ENCODE measurements around the gene EPHA7. TPM values are rescaled to one million over a fixed set of nuclear protein-coding genes. Genes with fewer than 3 reads are reported as not detected.

EPHA7 gene
- polyA plus RNA-seq, 1 of the 3 experiments (the other 2 are of a cell fraction), result under 0.01 TPM

DNA sequence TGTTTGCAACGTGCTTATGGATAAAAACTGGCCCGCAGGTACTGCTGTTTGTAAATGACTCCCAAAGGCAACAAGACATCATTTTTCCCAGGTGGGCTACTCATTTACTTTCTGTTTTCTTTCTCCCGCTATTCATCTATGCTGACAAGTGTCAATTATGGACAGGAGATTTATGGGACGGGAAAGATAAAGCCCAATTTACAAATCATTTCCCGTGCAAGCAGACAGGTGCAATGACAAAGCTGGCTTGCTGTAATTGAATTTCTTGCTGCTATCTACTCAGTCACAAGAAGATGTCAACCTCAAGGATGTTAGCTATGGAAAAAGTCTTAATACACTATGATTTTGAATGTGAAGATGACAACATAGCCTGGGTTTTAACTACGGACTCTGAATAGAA lies 125.5 kb downstream of the EPHA7 start:
- CTCF ChIA-PET, result interaction anchor here (0.8 kb wide), 1 partner anchor 364 kb away, joined by 3 read pairs; no protein-coding TSS in a partner anchor
- Histone ChIP-seq H3K9ac (no peak overlapping the region), H3K27ac (ENCODE audit: low read depth in 2 of 2, low read length in 1 of 2) (no peak overlapping the region), H3K4me3 (ENCODE audit: low read depth in 2 of 2, low read length in 1 of 2) (no peak overlapping the region), H3K4me1 (ENCODE audit: control insufficient read depth in 1 of 2, insufficient read depth in 2 of 2, low read depth in 1 of 2, low read length in 1 of 2) (no peaks in the 10 kb centered on the region), H3K79me2 (ENCODE audit: insufficient read depth) (no peaks in the 10 kb centered on the region), H3F3A (replicated peaks; ENCODE audit: insufficient read depth) (no peaks in the 10 kb centered on the region), H3K9me2 (no peaks in the 10 kb centered on the region), H3K36me3 (replicated peaks in 1 of 2; ENCODE audit: control insufficient read depth in 1 of 2, insufficient read depth in 2 of 2, low read length in 1 of 2) (no peaks in the 10 kb centered on the region), H3K4me2 (no peak overlapping the region), H3K9me3 (no peaks in the 10 kb centered on the region), H4K20me1 (ENCODE audit: insufficient read depth) (no peaks in the 10 kb centered on the region), H2AFZ (ENCODE audit: low read depth) (0 out of 2 replicates have a peak overlapping the region, but pooled peaks have one; percentile 11), H3K27me3 (ENCODE audit: insufficient read depth) (no peaks in the 10 kb centered on the region)
- 11% methylated on average over 6 of the region's 6 CpGs for WGBS (ENCODE audit: low lambda C conversion rate)
- DNase-seq, result no peak
- POLR2A ChIA-PET, result no interaction called here
- TF ChIP-seq GABPA (IDR thresholded peaks at IDR 0.05; ENCODE audit: low read depth), result no peak
- TF ChIP-seq SMC3 (IDR thresholded peaks at IDR 0.05; ENCODE audit: low read depth, low read length), result no peak
- TF ChIP-seq MEF2A (IDR thresholded peaks at IDR 0.05; ENCODE audit: borderline replicate concordance, low read depth), result no peak
- TF ChIP-seq RXRA (IDR thresholded peaks at IDR 0.05; ENCODE audit: borderline replicate concordance, low read depth), result no peak
- no peak for TF ChIP-seq RFX5 (IDR thresholded peaks at IDR 0.05; ENCODE audit: low read length)
- no peak for TF ChIP-seq CHD2 (IDR thresholded peaks at IDR 0.05; ENCODE audit: low read length, partially characterized antibody)
- no peak for TF ChIP-seq NFIC (IDR thresholded peaks at IDR 0.05; ENCODE audit: borderline replicate concordance)
- no peak for TF ChIP-seq NRF1 (IDR thresholded peaks at IDR 0.05; ENCODE audit: low read depth, low read length)
- TF ChIP-seq ELF1 (IDR thresholded peaks at IDR 0.05), result no peak
- TF ChIP-seq, protein P1, sequence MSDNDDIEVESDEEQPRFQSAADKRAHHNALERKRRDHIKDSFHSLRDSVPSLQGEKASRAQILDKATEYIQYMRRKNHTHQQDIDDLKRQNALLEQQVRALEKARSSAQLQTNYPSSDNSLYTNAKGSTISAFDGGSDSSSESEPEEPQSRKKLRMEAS (IDR thresholded peaks at IDR 0.05; ENCODE audit: low read depth), result no peak
- no peak for TF ChIP-seq EP300 (IDR thresholded peaks at IDR 0.05; ENCODE audit: borderline replicate concordance in 1 of 2, low read depth in 1 of 2, low read length in 1 of 2)
- no peak for TF ChIP-seq SIN3A (IDR thresholded peaks at IDR 0.05; ENCODE audit: borderline replicate concordance, low read depth, low read length)
- TF ChIP-seq JUND (IDR thresholded peaks at IDR 0.05), result no peak
- no peak for TF ChIP-seq ZBTB33 (IDR thresholded peaks at IDR 0.05; ENCODE audit: borderline replicate concordance, low read depth)
- no peak for TF ChIP-seq TAF1 (IDR thresholded peaks at IDR 0.05; ENCODE audit: borderline replicate concordance, low read depth, low read length)
- no peak for TF ChIP-seq FOXM1 (IDR thresholded peaks at IDR 0.05; ENCODE audit: low read depth)
- no peak for TF ChIP-seq TEAD4 (IDR thresholded peaks at IDR 0.05; ENCODE audit: borderline replicate concordance, insufficient read depth)
- no peak for TF ChIP-seq REST (IDR thresholded peaks at IDR 0.05; ENCODE audit: low read depth, low read length)
- no peak for TF ChIP-seq FOXJ3 (CRISPR knock-in tag; IDR thresholded peaks at IDR 0.05)
- no peak for TF ChIP-seq GATA2 (CRISPR knock-in tag; IDR thresholded peaks at IDR 0.05)

Data from SK-N-SH (cell line).